ENCODE results near the gene KRTAP10-8. TPM values are rescaled to one million over a fixed set of nuclear protein-coding genes. Genes with fewer than 3 reads are reported as not detected.
"Not testable (repeated sequence)": the region's sequence is repeated elsewhere in the genome, so short reads cannot be mapped to it uniquely, and the experiment has no call there.

The KRTAP10-8 gene
- total and polyA plus RNA-seq, 7 donors: not detected

DNA sequence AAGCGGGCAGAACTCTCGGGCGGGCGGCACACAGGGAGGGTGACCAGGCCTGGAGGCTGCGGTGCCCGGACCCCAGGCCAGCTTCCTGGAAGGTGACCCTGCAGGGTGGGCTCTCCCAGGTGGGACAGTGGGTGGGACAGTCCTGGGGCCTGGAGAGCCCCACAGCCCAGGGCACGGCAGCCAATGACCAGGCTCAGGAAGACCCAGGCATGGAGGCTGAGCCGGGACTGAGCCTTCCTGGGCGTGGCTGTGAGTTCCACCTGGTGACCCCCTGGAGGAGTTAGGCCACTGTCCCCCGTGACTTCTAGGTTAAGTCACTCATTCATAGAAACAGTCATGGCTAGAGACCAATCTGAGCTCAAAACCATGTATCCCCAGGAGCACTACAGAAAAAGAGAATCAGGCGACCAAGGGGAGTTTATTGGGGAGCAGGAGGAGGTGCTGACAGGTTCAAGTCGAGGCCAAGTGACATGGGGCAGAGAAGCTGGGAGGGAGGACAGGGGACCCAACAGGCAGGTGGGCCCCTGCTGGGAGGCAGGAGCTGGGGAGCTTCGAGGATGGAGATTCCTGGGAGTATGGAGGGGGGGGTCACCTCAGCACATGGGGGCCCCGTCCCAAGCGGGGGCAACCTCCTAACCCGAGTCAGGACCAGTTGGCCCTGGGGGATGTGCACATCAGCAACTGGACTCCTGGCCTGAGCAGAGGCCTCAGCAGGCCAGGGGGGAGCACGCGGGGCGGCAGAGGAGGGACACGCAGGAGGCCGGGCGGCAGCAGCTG, 32.6 kb upstream of the KRTAP10-8 start:
- no peaks in the 10 kb centered on the region for H3K4me1 ChIP-seq
- peaks cover 0 to 7% (median 6%) of the 10 kb centered on the region in 3 donors for H3K27me3 ChIP-seq
- no peaks in the 10 kb centered on the region for H3K36me3 ChIP-seq
- no peak overlapping the region for H3K4me3 ChIP-seq
- no peak overlapping the region for H3K27ac ChIP-seq
- intact Hi-C loops (cut with DNase I): no loop called here
- TF ChIP-seq, protein P1, sequence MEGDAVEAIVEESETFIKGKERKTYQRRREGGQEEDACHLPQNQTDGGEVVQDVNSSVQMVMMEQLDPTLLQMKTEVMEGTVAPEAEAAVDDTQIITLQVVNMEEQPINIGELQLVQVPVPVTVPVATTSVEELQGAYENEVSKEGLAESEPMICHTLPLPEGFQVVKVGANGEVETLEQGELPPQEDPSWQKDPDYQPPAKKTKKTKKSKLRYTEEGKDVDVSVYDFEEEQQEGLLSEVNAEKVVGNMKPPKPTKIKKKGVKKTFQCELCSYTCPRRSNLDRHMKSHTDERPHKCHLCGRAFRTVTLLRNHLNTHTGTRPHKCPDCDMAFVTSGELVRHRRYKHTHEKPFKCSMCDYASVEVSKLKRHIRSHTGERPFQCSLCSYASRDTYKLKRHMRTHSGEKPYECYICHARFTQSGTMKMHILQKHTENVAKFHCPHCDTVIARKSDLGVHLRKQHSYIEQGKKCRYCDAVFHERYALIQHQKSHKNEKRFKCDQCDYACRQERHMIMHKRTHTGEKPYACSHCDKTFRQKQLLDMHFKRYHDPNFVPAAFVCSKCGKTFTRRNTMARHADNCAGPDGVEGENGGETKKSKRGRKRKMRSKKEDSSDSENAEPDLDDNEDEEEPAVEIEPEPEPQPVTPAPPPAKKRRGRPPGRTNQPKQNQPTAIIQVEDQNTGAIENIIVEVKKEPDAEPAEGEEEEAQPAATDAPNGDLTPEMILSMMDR (IDR thresholded peaks at IDR 0.05): no peak
- TF ChIP-seq POLR2AphosphoS5 (IDR thresholded peaks at IDR 0.05) (no peak), POLR2A (IDR thresholded peaks at IDR 0.05) (no peak), EP300 (IDR thresholded peaks at IDR 0.05) (no peak)
- DNase-seq: no peak
- H3K9me3 ChIP-seq: peaks cover 0 to 10% (median 4%) of the 10 kb centered on the region in 4 donors
- 74 to 79% methylated on average over 22 of the region's 22 CpGs for WGBS, 2 donors

DNA sequence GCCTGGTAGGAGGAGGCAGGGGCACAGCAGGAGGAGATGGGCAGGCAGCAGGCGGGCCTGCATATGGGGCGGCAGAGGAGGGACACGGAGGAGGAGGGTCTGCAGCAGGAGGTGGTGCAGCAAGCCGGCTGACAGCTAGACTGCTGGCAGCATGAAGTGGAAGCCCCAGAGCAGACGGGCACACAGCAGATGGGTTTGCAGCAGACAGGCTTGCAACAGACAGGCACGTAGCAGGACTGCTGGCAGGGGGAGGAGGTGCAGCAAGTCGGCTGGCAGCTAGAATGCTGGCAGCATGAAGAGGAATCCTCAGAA, 32.1 kb upstream of the KRTAP10-8 start:
- Histone ChIP-seq H3K27ac (no peak overlapping the region), H3K4me3 (no peak overlapping the region), H3K4me1 (no peaks in the 10 kb centered on the region), H3K27me3 (peaks cover 0 to 10% (median 6%) of the 10 kb centered on the region in 3 donors), H3K9me3 (peaks cover 0 to 10% (median 4%) of the 10 kb centered on the region in 4 donors), H3K36me3 (no peaks in the 10 kb centered on the region)
- TF ChIP-seq, protein P1 (IDR thresholded peaks at IDR 0.05): no peak
- TF ChIP-seq POLR2A (IDR thresholded peaks at IDR 0.05) (no peak), POLR2AphosphoS5 (IDR thresholded peaks at IDR 0.05) (no peak), EP300 (IDR thresholded peaks at IDR 0.05) (no peak)
- intact Hi-C loops (cut with DNase I): no loop called here
- DNase-seq: no peak
- WGBS, 2 donors: 66 to 75% methylated on average over 7 of the region's 7 CpGs

DNA sequence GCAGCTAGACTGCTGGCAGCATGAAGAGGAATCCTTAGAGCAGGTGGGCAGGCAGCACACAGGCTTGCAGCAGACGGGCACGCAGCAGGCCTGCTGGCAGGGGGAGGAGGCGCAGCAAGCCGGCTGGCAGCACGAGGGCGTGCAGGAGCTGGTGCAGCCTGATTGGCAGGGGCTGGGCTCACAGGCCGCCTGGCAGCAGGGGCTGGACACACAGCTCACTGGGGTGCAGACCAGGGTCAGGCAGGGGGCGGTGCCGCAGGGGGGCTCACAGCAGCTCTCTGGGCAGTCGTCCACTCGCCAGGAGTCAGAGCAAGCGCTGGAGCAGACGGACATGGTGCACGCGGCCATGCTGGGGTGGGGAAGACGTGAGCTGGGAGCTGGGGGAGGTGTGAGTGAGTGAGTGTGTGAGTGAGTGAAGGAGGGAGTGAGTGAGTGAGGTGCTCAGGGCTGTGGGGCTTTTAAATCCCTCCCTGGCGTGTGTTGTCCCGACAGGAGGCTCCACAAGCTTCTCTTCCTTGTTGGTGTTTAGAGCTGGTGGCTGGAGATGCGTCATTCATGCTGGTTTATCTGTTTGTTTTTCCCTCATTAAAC, 31.6 kb upstream of the KRTAP10-8 start, which contains the start of gene KRTAP10-5:
KRTAP10-5 (minus strand) TSS at position 374 of the 591 bp plus-strand sequence; CDS start at position 348, 26 bp downstream.
- H3K4me1 ChIP-seq; H3K9me3 ChIP-seq; intact Hi-C loops (cut with DNase I); H3K27ac ChIP-seq; H3K4me3 ChIP-seq; DNase-seq; H3K36me3 ChIP-seq: not testable (repeated sequence)
- WGBS, 2 donors: 23 to 46% methylated on average over 19 of the region's 19 CpGs
- peaks cover 0 to 15% (median 6%) of the 10 kb centered on the region in 3 donors for H3K27me3 ChIP-seq

DNA sequence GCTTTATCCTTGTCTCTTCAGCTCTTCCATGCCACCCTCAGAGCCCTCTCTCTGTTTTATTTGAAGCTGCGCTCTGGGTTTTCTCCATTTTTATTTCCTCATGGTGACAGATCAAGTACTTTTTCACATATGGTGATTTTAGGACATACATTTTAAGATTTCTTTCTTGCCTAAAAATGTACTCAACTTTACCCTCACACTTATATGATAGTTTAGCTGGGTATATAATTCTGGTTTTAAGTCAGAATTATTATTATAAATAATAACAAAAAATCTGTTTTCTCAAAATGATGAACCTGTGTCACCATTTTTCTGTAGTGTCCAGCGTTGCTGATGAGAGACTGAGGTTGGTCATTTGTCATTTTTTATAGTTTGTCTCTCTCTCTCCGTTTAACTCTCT, 30.7 kb upstream of the KRTAP10-8 start:
- DNase-seq: no peak
- Histone ChIP-seq H3K27me3 (peaks cover 0 to 24% (median 10%) of the 10 kb centered on the region in 3 donors), H3K4me3 (no peak overlapping the region), H3K36me3 (no peaks in the 10 kb centered on the region), H3K27ac (no peak overlapping the region), H3K9me3 (peaks cover 0 to 10% (median 4%) of the 10 kb centered on the region in 4 donors), H3K4me1 (no peaks in the 10 kb centered on the region)
- TF ChIP-seq EP300 (IDR thresholded peaks at IDR 0.05) (no peak), POLR2AphosphoS5 (IDR thresholded peaks at IDR 0.05) (no peak), POLR2A (IDR thresholded peaks at IDR 0.05) (no peak)
- TF ChIP-seq, protein P1 (IDR thresholded peaks at IDR 0.05): no peak
- intact Hi-C loops (cut with DNase I): no loop called here
- 88 to 93% methylated on average over 3 of the region's 3 CpGs for WGBS, 2 donors

DNA sequence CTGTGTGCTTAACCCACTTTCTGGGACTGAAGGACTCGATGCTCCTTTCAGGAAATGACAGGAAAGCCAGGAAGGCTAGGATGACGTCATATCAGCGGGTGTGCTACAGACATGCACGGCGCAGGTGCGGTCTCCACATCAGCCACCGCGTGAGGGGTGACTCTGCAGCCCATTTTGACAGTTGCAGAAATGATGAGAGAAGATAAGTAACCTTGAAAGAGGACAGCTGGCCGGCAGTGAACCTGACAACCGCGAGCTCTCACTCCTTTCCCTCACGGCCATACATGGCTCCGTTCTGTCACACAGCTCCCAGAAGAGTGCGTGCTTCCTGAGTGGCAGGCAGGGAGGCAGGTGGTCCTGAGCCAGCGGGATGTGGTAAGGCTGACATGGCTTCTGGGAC, 29.8 kb upstream of the KRTAP10-8 start:
- TF ChIP-seq, protein P1 (IDR thresholded peaks at IDR 0.05): no peak
- TF ChIP-seq POLR2AphosphoS5 (IDR thresholded peaks at IDR 0.05) (no peak), EP300 (IDR thresholded peaks at IDR 0.05) (no peak), POLR2A (IDR thresholded peaks at IDR 0.05) (no peak)
- Histone ChIP-seq H3K36me3 (no peaks in the 10 kb centered on the region), H3K27ac (no peak overlapping the region), H3K4me1 (no peaks in the 10 kb centered on the region), H3K27me3 (peaks cover 0 to 26% (median 13%) of the 10 kb centered on the region in 3 donors), H3K9me3 (peaks cover 0 to 10% (median 4%) of the 10 kb centered on the region in 4 donors), H3K4me3 (no peak overlapping the region)
- 78 to 84% methylated on average over 15 of the region's 15 CpGs for WGBS, 2 donors
- DNase-seq: no peak
- intact Hi-C loops (cut with DNase I): no loop called here
